Pericardium fibroblast (primary cell): ENCODE data around the gene NR2E3. TPM values are rescaled to one million over a fixed set of nuclear protein-coding genes. Genes with fewer than 3 reads are reported as not detected.

Experiments used
- total RNA-seq: library from RNA; depleted of rRNA; stranded (reverse); fragments of >200 nt; gene quantifications from 2 replicates; pipeline ENCODE4 v1.2.3, GENCODE V29; 2015

The NR2E3 gene
- 0.12 TPM in 1 of 2 replicates, not detected in the other for total RNA-seq

DNA sequence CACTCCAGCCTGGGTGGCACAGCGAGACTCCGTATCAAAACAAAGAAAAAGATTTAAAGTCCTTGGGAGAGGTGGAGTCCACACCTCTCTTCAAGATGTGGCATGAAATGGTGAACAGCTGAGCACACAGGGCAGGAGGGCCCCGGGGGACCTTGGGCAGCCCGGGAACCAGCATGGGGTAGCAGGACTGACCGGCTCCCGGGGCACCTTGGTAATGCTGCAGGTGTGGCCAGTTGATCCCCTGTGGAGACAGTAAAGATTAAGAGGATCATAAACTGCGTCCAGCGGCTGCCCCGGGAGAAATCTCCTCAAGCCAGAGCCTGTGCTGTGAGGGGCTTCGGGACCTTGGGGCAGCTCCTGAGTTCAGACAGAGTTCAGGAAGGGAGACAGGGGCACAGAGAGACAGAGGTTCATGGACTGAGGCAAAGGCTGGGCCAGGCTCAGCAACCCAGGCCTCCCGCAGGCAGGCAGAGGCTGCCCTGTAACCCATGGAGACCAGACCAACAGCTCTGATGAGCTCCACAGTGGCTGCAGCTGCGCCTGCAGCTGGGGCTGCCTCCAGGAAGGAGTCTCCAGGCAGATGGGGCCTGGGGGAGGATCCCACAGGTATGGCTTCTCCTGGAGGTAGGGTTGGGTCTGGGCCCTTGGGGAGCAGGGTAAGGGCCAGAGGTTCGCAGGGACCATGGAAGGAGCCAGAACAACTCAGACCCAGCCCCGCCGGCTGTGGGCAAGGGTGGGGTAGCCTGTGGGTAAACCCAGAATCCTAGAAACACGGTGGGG, at the start of gene NR2E3:
TSS of gene NR2E3 (plus strand) at position 299 of the 780 bp plus-strand sequence. CDS start at position 489, 190 bp downstream.

